ENCODE measurements around the gene GRPEL1.

GRCh38 chr4:7051905-7052304 is 16.0 kb downstream of the GRPEL1 start:
- TF ChIP-seq POLR2AphosphoS5 (IDR thresholded peaks at IDR 0.05; ENCODE audit: low read depth) (no peak), CTCF (IDR thresholded peaks at IDR 0.05; ENCODE audit: insufficient read depth, low read length) (no peak), REST (IDR thresholded peaks at IDR 0.05; ENCODE audit: insufficient replicate concordance, low read depth) (no peak), SPI1 (IDR thresholded peaks at IDR 0.05; ENCODE audit: borderline replicate concordance, low read depth) (no peak)

Measured in HL-60 (cell line).